Activated CD4-positive, alpha-beta memory T cell treated with anti-CD3 and anti-CD28 coated beads for 36 hours (primary cell): ENCODE results near the gene GTPBP3. TPM values are rescaled to one million over a fixed set of nuclear protein-coding genes. Genes with fewer than 3 reads are reported as not detected.

Source experiments
- CTCF ChIA-PET: fragments of 350-600 bp; sonication (Branson Sonifier 250); formaldehyde crosslinking; loops from one replicate; lab custom pipeline; 2021; ENCODE audit warnings: antibody characterized with exemption, inconsistent platforms; lab: Charles Lee
- POLR2A ChIA-PET: fragments of 350-600 bp; sonication (Branson Sonifier 250); formaldehyde crosslinking; loops from one replicate; lab custom pipeline; 2021; ENCODE audit warnings: antibody characterized with exemption; lab: Charles Lee
- DNase-seq: peaks from one replicate; pipeline ENCODE4 v3.0.0-alpha.2; 2020
- H3K27ac Mint-ChIP-seq: one replicate; pipeline ENCODE4 v1.8.0; 2021; ENCODE audit warnings: mixed read lengths
- H3K27me3 Mint-ChIP-seq: one replicate; pipeline ENCODE4 v1.8.0; 2021; ENCODE audit warnings: mixed read lengths
- H3K36me3 Mint-ChIP-seq: one replicate; pipeline ENCODE4 v1.8.0; 2021; ENCODE audit warnings: mixed read lengths
- H3K4me1 Mint-ChIP-seq: one replicate; pipeline ENCODE4 v1.8.0; 2021; ENCODE audit warnings: low read depth, mixed read lengths
- H3K4me3 Mint-ChIP-seq: one replicate; pipeline ENCODE4 v1.8.0; 2021; ENCODE audit warnings: mild to moderate bottlenecking, mixed read lengths
- H3K9me3 Mint-ChIP-seq: one replicate; pipeline ENCODE4 v1.8.0; 2021; ENCODE audit warnings: mixed read lengths
- intact Hi-C: fragments of 100-400 bp; cut with micrococcal nuclease; formaldehyde crosslinking; loops from one replicate; pipeline ENCODE4 v1.15.1; 2023
- total RNA-seq, 2 experiments: library from RNA; stranded (reverse); gene quantifications; one replicate each; pipeline ENCODE4 v1.2.3, GENCODE V29; 2021

Gene GTPBP3
- total RNA-seq, 2 experiments from 2014 or later: 37.7 to 41.4 TPM

DNA sequence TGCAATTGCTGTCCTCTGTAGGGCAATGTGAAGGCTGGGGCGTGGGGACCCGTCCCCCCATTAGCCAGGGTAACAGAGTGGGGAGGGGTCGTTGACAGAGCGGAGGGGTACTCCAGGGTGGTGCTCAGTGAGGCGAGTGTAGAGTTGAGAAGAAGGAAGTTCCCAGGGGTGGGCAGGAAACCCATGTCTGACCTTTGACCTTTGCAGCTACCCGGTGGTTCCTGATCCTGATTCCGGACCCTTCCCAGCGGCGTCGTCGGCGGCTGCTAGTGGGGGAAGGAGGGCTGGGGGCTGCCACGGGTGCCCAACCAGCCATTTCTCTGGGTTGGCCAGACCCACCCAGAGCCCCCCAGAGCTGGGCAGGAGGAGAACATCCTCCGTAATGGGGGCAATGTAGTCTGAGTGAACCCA is 41.9 kb downstream of the GTPBP3 start:
- no peaks in the 10 kb centered on the region for H3K36me3 Mint-ChIP-seq
- intact Hi-C loops: no loop called here
- POLR2A ChIA-PET: no interaction called here
- H3K27ac Mint-ChIP-seq: no peak overlapping the region
- DNase-seq: no peak
- H3K4me3 Mint-ChIP-seq: no peak overlapping the region
- CTCF ChIA-PET: no interaction called here
- H3K4me1 Mint-ChIP-seq: peaks cover 4% of the 10 kb centered on the region
- peaks cover 9% of the 10 kb centered on the region for H3K27me3 Mint-ChIP-seq
- H3K9me3 Mint-ChIP-seq: peaks cover 5% of the 10 kb centered on the region

GRCh38 chr19:17380426-17381138 is 43.2 kb downstream of the GTPBP3 start:
- peaks cover 4% of the 10 kb centered on the region for H3K4me1 Mint-ChIP-seq
- H3K9me3 Mint-ChIP-seq: peaks cover 5% of the 10 kb centered on the region
- no peak overlapping the region for H3K27ac Mint-ChIP-seq
- CTCF ChIA-PET: no interaction called here
- no peaks in the 10 kb centered on the region for H3K36me3 Mint-ChIP-seq
- intact Hi-C loops: no loop called here
- H3K27me3 Mint-ChIP-seq: peaks cover 9% of the 10 kb centered on the region
- no peak for DNase-seq
- H3K4me3 Mint-ChIP-seq: no peak overlapping the region
- POLR2A ChIA-PET: no interaction called here

DNA sequence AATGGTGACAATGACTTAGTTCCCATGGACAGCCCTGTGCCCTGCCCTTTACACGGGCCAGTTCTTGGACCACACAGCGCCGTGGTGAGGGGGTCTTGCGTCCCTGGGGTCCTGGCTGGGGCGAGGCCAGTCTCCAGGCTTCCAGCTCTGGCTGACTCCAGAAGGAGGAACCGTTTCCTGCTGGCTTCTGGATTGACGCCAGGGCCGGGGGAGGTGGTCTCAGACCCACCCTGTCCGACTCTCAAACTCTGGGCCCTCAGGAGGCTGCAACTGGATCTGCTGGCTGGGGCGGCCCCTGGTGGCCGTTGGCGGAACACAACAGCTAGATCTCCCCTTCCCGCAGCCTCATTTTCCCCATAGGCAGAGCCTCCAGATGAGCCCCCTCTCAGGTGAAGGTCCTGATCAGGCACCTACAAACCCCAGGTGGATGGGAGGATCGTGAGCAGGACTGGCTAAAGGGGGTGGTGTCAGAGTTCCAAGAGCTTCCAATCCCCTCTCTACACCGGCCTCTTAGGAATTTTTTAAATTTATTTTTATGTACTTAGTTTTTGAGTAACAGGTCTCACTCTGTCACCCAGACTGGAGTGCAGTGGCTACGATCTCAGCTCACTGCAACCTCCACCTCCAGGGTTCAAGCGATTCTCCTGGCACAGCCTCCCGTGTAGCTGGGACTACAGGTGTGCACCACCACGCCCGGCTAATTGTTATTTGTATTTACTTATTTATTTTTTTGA is 48.7 kb downstream of the GTPBP3 start:
- DNase-seq: peak; percentile 74
- Mint-ChIP-seq H3K36me3 (no peaks in the 10 kb centered on the region), H3K9me3 (no peaks in the 10 kb centered on the region), H3K4me3 (no peak overlapping the region), H3K27me3 (no peaks in the 10 kb centered on the region), H3K4me1 (peaks cover 10% of the 10 kb centered on the region), H3K27ac (no peak overlapping the region)
- intact Hi-C loops: loop anchor here (1.0 kb wide), 2 partner anchors 40 to 94 kb away; no protein-coding TSS in a partner anchor
- ChIA-PET POLR2A (no interaction called here), CTCF (interaction anchor here (0.5 to 3.0 kb wide), 41 partner anchors 9 to 945 kb away, joined by 3 to 42 read pairs (median 4); partner anchors contain the start of genes BABAM1, BST2, CCDC194 and DDA1)

DNA sequence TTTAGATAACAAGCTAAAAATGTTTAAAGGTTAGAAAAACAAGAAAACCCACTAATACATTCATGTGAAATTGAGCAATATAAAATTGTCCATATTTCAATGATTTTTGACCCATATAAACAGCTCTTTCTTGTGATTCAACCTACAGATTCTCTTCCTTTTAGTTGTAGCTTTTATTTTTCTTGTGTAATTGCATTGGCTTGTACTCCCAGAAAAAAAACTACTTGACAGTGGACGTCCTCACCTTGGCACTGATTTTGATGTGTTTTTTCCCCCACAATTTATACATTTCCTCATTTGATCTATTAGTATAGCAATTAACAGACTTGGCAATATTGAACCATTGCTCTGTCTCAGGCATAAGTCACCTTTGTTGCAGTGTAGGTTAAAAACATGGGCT is 51.9 kb downstream of the GTPBP3 start:
- Mint-ChIP-seq H3K27ac (no peak overlapping the region), H3K9me3 (no peaks in the 10 kb centered on the region), H3K36me3 (no peaks in the 10 kb centered on the region), H3K4me1 (peaks cover 17% of the 10 kb centered on the region), H3K27me3 (no peaks in the 10 kb centered on the region), H3K4me3 (no peak overlapping the region)
- ChIA-PET CTCF (interaction anchor here (0.6 to 2.6 kb wide), 13 partner anchors 12 to 134 kb away, joined by 3 to 11 read pairs (median 3); partner anchors contain the start of genes MRPL34 and MVB12A), POLR2A (interaction anchor here (1.1 kb wide), 1 partner anchor 55 kb away, joined by 3 read pairs; no protein-coding TSS in a partner anchor)
- intact Hi-C loops: no loop called here
- DNase-seq: no peak

- Mint-ChIP-seq H3K4me3 (peak overlapping the region; percentile 81), H3K27ac (no peak overlapping the region), H3K36me3 (no peaks in the 10 kb centered on the region), H3K4me1 (peaks cover 23% of the 10 kb centered on the region), H3K9me3 (no peaks in the 10 kb centered on the region), H3K27me3 (no peaks in the 10 kb centered on the region)
- DNase-seq: no peak
- POLR2A ChIA-PET: no interaction called here
- intact Hi-C loops: loop anchor here (2.0 kb wide), 1 partner anchor 55 kb away; the partner anchor contains the start of gene ANO8
- CTCF ChIA-PET: interaction anchor here (0.6 to 3.0 kb wide), 9 partner anchors 11 to 206 kb away, joined by 3 to 11 read pairs (median 3); partner anchors contain the start of gene MVB12A
These were observed 52.8 kb downstream of the GTPBP3 start for GRCh38 chr19:17389957-17390664.

DNA sequence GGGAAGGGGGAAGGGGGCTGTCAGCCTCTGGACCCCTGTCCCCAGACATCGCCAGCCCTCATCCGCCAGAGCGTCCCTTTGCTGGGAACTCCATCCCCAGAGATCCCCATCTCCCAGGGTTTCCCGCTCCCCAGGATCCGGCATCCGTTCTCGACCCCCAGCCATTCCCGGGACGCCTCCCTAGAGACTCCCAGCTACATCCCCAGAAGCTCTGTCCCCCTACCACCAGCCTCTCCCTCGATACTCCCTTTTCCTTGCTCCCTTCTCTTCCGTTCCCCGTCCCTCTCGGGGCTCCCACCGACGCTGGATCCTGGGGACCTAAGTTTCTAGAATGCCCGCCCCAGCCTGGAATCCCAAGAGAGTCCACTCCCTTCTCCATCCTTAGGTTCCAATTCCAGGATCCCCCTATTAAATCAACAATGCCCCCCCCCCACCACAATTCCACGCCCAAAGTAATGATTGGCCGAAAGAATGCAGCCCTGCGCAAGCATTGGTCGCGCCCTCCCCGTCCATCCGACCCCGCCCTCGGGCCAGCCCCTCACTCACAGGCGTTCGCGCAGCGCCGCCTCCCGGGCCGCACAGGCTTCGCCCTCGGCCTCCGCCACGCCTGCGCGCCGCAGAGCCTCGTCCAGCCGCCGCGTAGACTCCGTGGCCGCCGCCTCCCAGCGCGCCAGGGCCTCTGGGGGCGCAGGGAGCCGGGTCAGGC is 53.5 kb downstream of the GTPBP3 start:
- H3K27me3 Mint-ChIP-seq: no peaks in the 10 kb centered on the region
- H3K4me1 Mint-ChIP-seq: peaks cover 26% of the 10 kb centered on the region
- no peaks in the 10 kb centered on the region for H3K36me3 Mint-ChIP-seq
- H3K9me3 Mint-ChIP-seq: no peaks in the 10 kb centered on the region
- POLR2A ChIA-PET: interaction anchor here (1.0 kb wide), 1 partner anchor 56 kb away, joined by 3 read pairs; the partner anchor contains the start of gene ANO8
- no peak overlapping the region for H3K27ac Mint-ChIP-seq
- intact Hi-C loops: loop anchor here (2.0 kb wide), 1 partner anchor 56 kb away; the partner anchor contains the start of gene ANO8
- DNase-seq: peak; percentile 94
- peak overlapping the region; percentile 81 for H3K4me3 Mint-ChIP-seq
- CTCF ChIA-PET: interaction anchor here (0.5 to 3.0 kb wide), 9 partner anchors 15 to 130 kb away, joined by 3 to 11 read pairs (median 3); partner anchors contain the start of genes BST2 and MVB12A

DNA sequence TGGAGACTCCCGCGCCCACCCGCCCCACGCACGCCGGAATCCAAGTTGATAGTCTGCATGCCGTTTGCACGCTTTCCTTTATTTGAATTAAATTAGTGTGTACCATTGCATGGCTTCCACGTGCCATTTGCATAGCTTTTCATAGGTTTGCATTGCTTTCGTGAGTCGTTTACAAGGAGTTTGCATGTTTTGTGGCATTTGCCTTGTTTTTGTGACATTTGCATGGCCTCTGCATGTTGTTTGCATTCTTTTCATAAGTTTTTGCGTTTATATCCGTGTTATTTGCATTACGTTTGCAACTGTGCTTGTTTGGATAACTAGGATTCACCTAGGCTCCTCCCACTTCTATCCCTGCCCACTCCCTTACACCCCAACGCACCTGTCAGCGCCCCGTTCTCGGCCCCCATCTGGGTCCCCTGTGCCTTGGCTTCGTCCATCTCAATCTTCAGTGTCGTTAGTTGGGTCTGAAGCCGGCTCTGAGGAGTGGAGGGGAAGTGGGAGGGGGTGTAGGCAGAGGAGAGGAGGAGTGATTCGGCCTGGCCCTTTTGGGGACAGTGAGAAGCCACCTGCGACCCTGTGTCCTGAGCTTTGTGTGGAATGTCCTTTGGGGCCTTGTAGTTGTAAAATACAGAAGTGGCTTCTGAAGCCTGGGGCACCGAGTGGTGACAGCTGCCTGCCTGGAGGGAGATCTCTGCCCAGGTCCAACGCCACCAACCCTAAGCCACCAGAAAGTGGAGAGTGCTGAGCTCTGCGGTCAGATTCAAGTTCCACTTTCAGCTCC is 54.2 kb downstream of the GTPBP3 start:
- intact Hi-C loops: loop anchor here (2.0 kb wide), 1 partner anchor 57 kb away; the partner anchor contains the start of gene ANO8
- Mint-ChIP-seq H3K27me3 (no peaks in the 10 kb centered on the region), H3K36me3 (no peaks in the 10 kb centered on the region), H3K4me1 (peaks cover 26% of the 10 kb centered on the region), H3K9me3 (no peaks in the 10 kb centered on the region), H3K4me3 (peak overlapping the region; percentile 63), H3K27ac (peak overlapping the region; percentile 5)
- no peak for DNase-seq
- ChIA-PET POLR2A (interaction anchor here (0.6 to 1.0 kb wide), 2 partner anchors 57 to 97 kb away, joined by 3 read pairs; partner anchors contain the start of gene ANO8), CTCF (interaction anchor here (0.5 to 3.0 kb wide), 8 partner anchors 14 to 131 kb away, joined by 3 to 9 read pairs (median 4); partner anchors contain the start of genes BST2 and MVB12A)

Other genes starting within 250 kb of the GTPBP3 start
- 10 to 100 TPM; 24.6 to 28.5 TPM for gene USE1, start 122.2 kb upstream of the GTPBP3 start, total RNA-seq
- gene OCEL1, start 111.3 kb upstream of the GTPBP3 start, total RNA-seq: 10 to 100 TPM; 17.6 to 17.9 TPM
- 10 to 100 TPM; 10.2 to 10.4 TPM for gene NR2F6, start 91.6 kb upstream of the GTPBP3 start, total RNA-seq
- gene USHBP1, start 72.8 kb upstream of the GTPBP3 start, total RNA-seq: under 1 TPM in 1 of 2 experiments, not detected in 1; 0.24 TPM
- 100 to 1,000 TPM; 110 TPM for gene BABAM1, start 70.1 kb upstream of the GTPBP3 start, total RNA-seq
- 10 to 100 TPM; 10.5 to 10.7 TPM for gene ANKLE1, start 55.7 kb upstream of the GTPBP3 start, total RNA-seq
- gene ABHD8, start 34.1 kb upstream of the GTPBP3 start, total RNA-seq: 1 to 10 TPM; 7.7 to 7.9 TPM
- gene MRPL34, start 31.7 kb upstream of the GTPBP3 start, total RNA-seq: 10 to 100 TPM; 92.9 to 93.7 TPM
- 10 to 100 TPM; 37.2 to 37.5 TPM for gene DDA1, start 28.0 kb upstream of the GTPBP3 start, total RNA-seq
- gene ANO8, start 2.7 kb upstream of the GTPBP3 start, total RNA-seq: 1 to 10 TPM; 5.8 to 6.0 TPM
- under 1 TPM in 1 of 2 experiments, not detected in 1; 0.14 TPM for gene PLVAP, start 39.8 kb downstream of the GTPBP3 start, total RNA-seq
- gene CCDC194, start 56.6 kb downstream of the GTPBP3 start, total RNA-seq: 1 to 10 TPM; 1.4 to 2.3 TPM
- gene BST2, start 68.1 kb downstream of the GTPBP3 start, total RNA-seq: 100 to 1,000 TPM; 156 to 164 TPM
- gene MVB12A, start 82.5 kb downstream of the GTPBP3 start, total RNA-seq: 10 to 100 TPM; 36.5 to 42.4 TPM
- gene TMEM221, start 111.1 kb downstream of the GTPBP3 start, total RNA-seq: not detected
- not detected for gene NXNL1, start 123.4 kb downstream of the GTPBP3 start, total RNA-seq
- 1 to 10 TPM; 4.5 to 4.8 TPM for gene SLC27A1, start 133.0 kb downstream of the GTPBP3 start, total RNA-seq
- 10 to 100 TPM; 70.1 to 70.5 TPM for gene PGLS, start 174.1 kb downstream of the GTPBP3 start, total RNA-seq
- gene COLGALT1, start 218.1 kb downstream of the GTPBP3 start, total RNA-seq: 10 to 100 TPM; 46.6 to 46.8 TPM